ENCODE data around the gene USH2A. TPM values are rescaled to one million over a fixed set of nuclear protein-coding genes. Genes with fewer than 3 reads are reported as not detected.

USH2A gene
- total and polyA plus RNA-seq, 9 donors = 0.06 to 0.40 (median 0.09) TPM

GRCh38 chr1:215768303-215768702 lies 654.9 kb downstream of the USH2A start:
- WGBS (ENCODE audit: insufficient coverage) = no CpG with 5 or more reads among the region's 4 CpGs
- Histone ChIP-seq H3K36me3 (ENCODE audit: control insufficient read depth, insufficient read depth, low read length) (no peaks in the 10 kb centered on the region), H3K4me3 (ENCODE audit: low read length) (no peak overlapping the region), H3K27me3 (ENCODE audit: control insufficient read depth, insufficient read depth, low read length) (no peaks in the 10 kb centered on the region), H3K9me3 (replicated peaks; ENCODE audit: control insufficient read depth, low read depth, low read length) (no peaks in the 10 kb centered on the region), H3K27ac (ENCODE audit: low read length) (no peak overlapping the region), H3K4me1 (ENCODE audit: control insufficient read depth, insufficient read depth, low read length) (no peaks in the 10 kb centered on the region)
- no peak for DNase-seq

- WGBS (ENCODE audit: insufficient coverage) = no CpG with 5 or more reads among the region's 2 CpGs
- no peak for DNase-seq
- Histone ChIP-seq H3K4me1 (ENCODE audit: control insufficient read depth, insufficient read depth, low read length) (no peaks in the 10 kb centered on the region), H3K27ac (ENCODE audit: low read length) (no peak overlapping the region), H3K4me3 (ENCODE audit: low read length) (no peak overlapping the region), H3K36me3 (ENCODE audit: control insufficient read depth, insufficient read depth, low read length) (no peaks in the 10 kb centered on the region), H3K9me3 (replicated peaks; ENCODE audit: control insufficient read depth, low read depth, low read length) (no peaks in the 10 kb centered on the region), H3K27me3 (ENCODE audit: control insufficient read depth, insufficient read depth, low read length) (no peaks in the 10 kb centered on the region)
Observed at GRCh38 chr1:215767761-215768160, 655.5 kb downstream of the USH2A start.

GRCh38 chr1:215766521-215766920 lies 656.7 kb downstream of the USH2A start:
- WGBS (ENCODE audit: insufficient coverage) = 67% methylated on average over 1 of the region's 1 CpG
- H3K27me3 ChIP-seq (ENCODE audit: control insufficient read depth, insufficient read depth, low read length) = no peaks in the 10 kb centered on the region

GRCh38 chr1:215765833-215766232 lies 657.4 kb downstream of the USH2A start:
- Histone ChIP-seq H3K4me3 (ENCODE audit: low read length) (no peak overlapping the region), H3K27me3 (ENCODE audit: control insufficient read depth, insufficient read depth, low read length) (no peaks in the 10 kb centered on the region), H3K9me3 (replicated peaks; ENCODE audit: control insufficient read depth, low read depth, low read length) (no peaks in the 10 kb centered on the region), H3K36me3 (ENCODE audit: control insufficient read depth, insufficient read depth, low read length) (no peaks in the 10 kb centered on the region), H3K27ac (ENCODE audit: low read length) (no peak overlapping the region), H3K4me1 (ENCODE audit: control insufficient read depth, insufficient read depth, low read length) (no peaks in the 10 kb centered on the region)
- no peak for DNase-seq
- no CpG with 5 or more reads among the region's 1 CpG for WGBS (ENCODE audit: insufficient coverage)

More at GRCh38 chr1:215766521-215766920, 656.7 kb downstream of the USH2A start:
- Histone ChIP-seq H3K9me3 (replicated peaks; ENCODE audit: control insufficient read depth, low read depth, low read length) (no peaks in the 10 kb centered on the region), H3K27ac (ENCODE audit: low read length) (no peak overlapping the region), H3K4me3 (ENCODE audit: low read length) (no peak overlapping the region), H3K4me1 (ENCODE audit: control insufficient read depth, insufficient read depth, low read length) (no peaks in the 10 kb centered on the region), H3K36me3 (ENCODE audit: control insufficient read depth, insufficient read depth, low read length) (no peaks in the 10 kb centered on the region)
- no peak for DNase-seq

GRCh38 chr1:215761446-215761845 lies 661.8 kb downstream of the USH2A start:
- DNase-seq = no peak
- Histone ChIP-seq H3K4me3 (ENCODE audit: low read length) (no peak overlapping the region), H3K4me1 (ENCODE audit: control insufficient read depth, insufficient read depth, low read length) (no peaks in the 10 kb centered on the region), H3K27me3 (ENCODE audit: control insufficient read depth, insufficient read depth, low read length) (no peaks in the 10 kb centered on the region), H3K27ac (ENCODE audit: low read length) (no peak overlapping the region), H3K9me3 (replicated peaks; ENCODE audit: control insufficient read depth, low read depth, low read length) (no peaks in the 10 kb centered on the region), H3K36me3 (ENCODE audit: control insufficient read depth, insufficient read depth, low read length) (no peaks in the 10 kb centered on the region)
- WGBS (ENCODE audit: insufficient coverage) = no CpG with 5 or more reads among the region's 2 CpGs

- Histone ChIP-seq H3K36me3 (ENCODE audit: control insufficient read depth, insufficient read depth, low read length) (no peaks in the 10 kb centered on the region), H3K27ac (ENCODE audit: low read length) (no peak overlapping the region), H3K4me3 (ENCODE audit: low read length) (no peak overlapping the region), H3K27me3 (ENCODE audit: control insufficient read depth, insufficient read depth, low read length) (no peaks in the 10 kb centered on the region), H3K4me1 (ENCODE audit: control insufficient read depth, insufficient read depth, low read length) (no peaks in the 10 kb centered on the region), H3K9me3 (replicated peaks; ENCODE audit: control insufficient read depth, low read depth, low read length) (no peaks in the 10 kb centered on the region)
- DNase-seq = no peak
- no CpG with 5 or more reads among the region's 4 CpGs for WGBS (ENCODE audit: insufficient coverage)
Observed at GRCh38 chr1:215754112-215754511, 669.1 kb downstream of the USH2A start.

- no peaks in the 10 kb centered on the region for H3K4me1 ChIP-seq (ENCODE audit: control insufficient read depth, insufficient read depth, low read length)
- H3K36me3 ChIP-seq (ENCODE audit: control insufficient read depth, insufficient read depth, low read length) = no peaks in the 10 kb centered on the region
- H3K4me3 ChIP-seq (ENCODE audit: low read length) = no peak overlapping the region
- WGBS (ENCODE audit: insufficient coverage) = 29% methylated on average over 1 of the region's 4 CpGs
- no peak overlapping the region for H3K27ac ChIP-seq (ENCODE audit: low read length)
- H3K27me3 ChIP-seq (ENCODE audit: control insufficient read depth, insufficient read depth, low read length) = no peaks in the 10 kb centered on the region
- no peaks in the 10 kb centered on the region for H3K9me3 ChIP-seq (replicated peaks; ENCODE audit: control insufficient read depth, low read depth, low read length)
- no peak for DNase-seq
Observed at GRCh38 chr1:215749414-215749813, 673.8 kb downstream of the USH2A start.

- no peak for DNase-seq
- Histone ChIP-seq H3K27me3 (ENCODE audit: control insufficient read depth, insufficient read depth, low read length) (no peaks in the 10 kb centered on the region), H3K4me1 (ENCODE audit: control insufficient read depth, insufficient read depth, low read length) (no peaks in the 10 kb centered on the region), H3K36me3 (ENCODE audit: control insufficient read depth, insufficient read depth, low read length) (no peaks in the 10 kb centered on the region), H3K9me3 (replicated peaks; ENCODE audit: control insufficient read depth, low read depth, low read length) (no peaks in the 10 kb centered on the region), H3K27ac (ENCODE audit: low read length) (no peak overlapping the region), H3K4me3 (ENCODE audit: low read length) (no peak overlapping the region)
- no CpG with 5 or more reads among the region's 1 CpG for WGBS (ENCODE audit: insufficient coverage)
Observed at GRCh38 chr1:215748431-215748830, 674.8 kb downstream of the USH2A start.

GRCh38 chr1:215744419-215744818 lies 678.8 kb downstream of the USH2A start:
- Histone ChIP-seq H3K4me1 (ENCODE audit: control insufficient read depth, insufficient read depth, low read length) (no peaks in the 10 kb centered on the region), H3K36me3 (ENCODE audit: control insufficient read depth, insufficient read depth, low read length) (no peaks in the 10 kb centered on the region), H3K27me3 (ENCODE audit: control insufficient read depth, insufficient read depth, low read length) (no peaks in the 10 kb centered on the region), H3K4me3 (ENCODE audit: low read length) (no peak overlapping the region), H3K9me3 (replicated peaks; ENCODE audit: control insufficient read depth, low read depth, low read length) (no peaks in the 10 kb centered on the region), H3K27ac (ENCODE audit: low read length) (no peak overlapping the region)
- no peak for DNase-seq
- WGBS (ENCODE audit: insufficient coverage) = no CpG with 5 or more reads among the region's 1 CpG

- no peaks in the 10 kb centered on the region for H3K27me3 ChIP-seq (ENCODE audit: control insufficient read depth, insufficient read depth, low read length)
- H3K36me3 ChIP-seq (ENCODE audit: control insufficient read depth, insufficient read depth, low read length) = no peaks in the 10 kb centered on the region
- no peaks in the 10 kb centered on the region for H3K9me3 ChIP-seq (replicated peaks; ENCODE audit: control insufficient read depth, low read depth, low read length)
- no peak overlapping the region for H3K4me3 ChIP-seq (ENCODE audit: low read length)
- H3K4me1 ChIP-seq (ENCODE audit: control insufficient read depth, insufficient read depth, low read length) = no peaks in the 10 kb centered on the region
- no CpG with 5 or more reads among the region's 3 CpGs for WGBS (ENCODE audit: insufficient coverage)
- H3K27ac ChIP-seq (ENCODE audit: low read length) = no peak overlapping the region
- no peak for DNase-seq
Observed at GRCh38 chr1:215739025-215739424, 684.2 kb downstream of the USH2A start.

- no peaks in the 10 kb centered on the region for H3K27me3 ChIP-seq (ENCODE audit: control insufficient read depth, insufficient read depth, low read length)
- no peaks in the 10 kb centered on the region for H3K4me1 ChIP-seq (ENCODE audit: control insufficient read depth, insufficient read depth, low read length)
- no peaks in the 10 kb centered on the region for H3K9me3 ChIP-seq (replicated peaks; ENCODE audit: control insufficient read depth, low read depth, low read length)
- no peak overlapping the region for H3K4me3 ChIP-seq (ENCODE audit: low read length)
- H3K36me3 ChIP-seq (ENCODE audit: control insufficient read depth, insufficient read depth, low read length) = no peaks in the 10 kb centered on the region
- no peak for DNase-seq
- no peak overlapping the region for H3K27ac ChIP-seq (ENCODE audit: low read length)
Observed at GRCh38 chr1:215731699-215732098, 691.5 kb downstream of the USH2A start.
